ENCODE measurements around the gene MAML2.

DNA sequence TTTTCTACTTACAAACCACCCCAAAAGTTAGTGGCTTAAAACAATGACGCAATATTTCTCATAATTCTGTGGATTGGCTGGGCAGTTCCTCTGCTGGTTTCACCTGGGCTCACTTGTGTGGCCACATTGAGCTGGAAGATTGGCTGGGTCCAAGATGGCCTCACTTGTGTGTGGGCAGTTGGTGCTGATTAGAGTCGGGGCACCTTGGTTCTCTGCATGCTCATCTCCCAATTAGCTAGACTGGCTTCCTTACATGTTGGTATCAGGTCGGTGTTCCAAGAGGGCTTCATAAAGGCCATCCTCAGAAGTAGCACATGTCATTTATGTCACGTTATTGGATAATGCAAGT, 12.5 kb downstream of the MAML2 start:
- TF ChIP-seq, protein P1, sequence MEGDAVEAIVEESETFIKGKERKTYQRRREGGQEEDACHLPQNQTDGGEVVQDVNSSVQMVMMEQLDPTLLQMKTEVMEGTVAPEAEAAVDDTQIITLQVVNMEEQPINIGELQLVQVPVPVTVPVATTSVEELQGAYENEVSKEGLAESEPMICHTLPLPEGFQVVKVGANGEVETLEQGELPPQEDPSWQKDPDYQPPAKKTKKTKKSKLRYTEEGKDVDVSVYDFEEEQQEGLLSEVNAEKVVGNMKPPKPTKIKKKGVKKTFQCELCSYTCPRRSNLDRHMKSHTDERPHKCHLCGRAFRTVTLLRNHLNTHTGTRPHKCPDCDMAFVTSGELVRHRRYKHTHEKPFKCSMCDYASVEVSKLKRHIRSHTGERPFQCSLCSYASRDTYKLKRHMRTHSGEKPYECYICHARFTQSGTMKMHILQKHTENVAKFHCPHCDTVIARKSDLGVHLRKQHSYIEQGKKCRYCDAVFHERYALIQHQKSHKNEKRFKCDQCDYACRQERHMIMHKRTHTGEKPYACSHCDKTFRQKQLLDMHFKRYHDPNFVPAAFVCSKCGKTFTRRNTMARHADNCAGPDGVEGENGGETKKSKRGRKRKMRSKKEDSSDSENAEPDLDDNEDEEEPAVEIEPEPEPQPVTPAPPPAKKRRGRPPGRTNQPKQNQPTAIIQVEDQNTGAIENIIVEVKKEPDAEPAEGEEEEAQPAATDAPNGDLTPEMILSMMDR (IDR thresholded peaks at IDR 0.05) = no peak
- no peak for TF ChIP-seq POLR2A (IDR thresholded peaks at IDR 0.05)
